Suppressor macrophage treated with lipopolysaccharide for 1 hour (primary cell): ENCODE measurements around the gene PNP.

ENCODE experiments used
- DNase-seq, 3 donors: peaks; one replicate each; pipeline ENCODE4 v3.0.0-alpha.2; 2020 to 2022

The PNP gene

GRCh38 chr14:20455355-20456300 is 13.6 kb upstream of the PNP start:
- DNase-seq: peak; percentile 76 to 85 (median 80)

DNA sequence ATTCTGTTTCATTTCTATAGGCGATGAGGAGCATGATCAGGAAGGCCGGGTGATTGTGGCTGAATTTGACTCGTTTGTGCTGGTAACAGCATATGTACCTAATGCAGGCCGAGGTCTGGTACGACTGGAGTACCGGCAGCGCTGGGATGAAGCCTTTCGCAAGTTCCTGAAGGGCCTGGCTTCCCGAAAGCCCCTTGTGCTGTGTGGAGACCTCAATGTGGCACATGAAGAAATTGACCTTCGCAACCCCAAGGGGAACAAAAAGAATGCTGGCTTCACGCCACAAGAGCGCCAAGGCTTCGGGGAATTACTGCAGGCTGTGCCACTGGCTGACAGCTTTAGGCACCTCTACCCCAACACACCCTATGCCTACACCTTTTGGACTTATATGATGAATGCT is 12.2 kb upstream of the PNP start:
- DNase-seq: peak; percentile 30 to 54 (median 54)

GRCh38 chr14:20458031-20458789 is 11.0 kb upstream of the PNP start:
- no peak for DNase-seq

GRCh38 chr14:20460458-20461224 is 8.6 kb upstream of the PNP start:
- DNase-seq: no peak

DNA sequence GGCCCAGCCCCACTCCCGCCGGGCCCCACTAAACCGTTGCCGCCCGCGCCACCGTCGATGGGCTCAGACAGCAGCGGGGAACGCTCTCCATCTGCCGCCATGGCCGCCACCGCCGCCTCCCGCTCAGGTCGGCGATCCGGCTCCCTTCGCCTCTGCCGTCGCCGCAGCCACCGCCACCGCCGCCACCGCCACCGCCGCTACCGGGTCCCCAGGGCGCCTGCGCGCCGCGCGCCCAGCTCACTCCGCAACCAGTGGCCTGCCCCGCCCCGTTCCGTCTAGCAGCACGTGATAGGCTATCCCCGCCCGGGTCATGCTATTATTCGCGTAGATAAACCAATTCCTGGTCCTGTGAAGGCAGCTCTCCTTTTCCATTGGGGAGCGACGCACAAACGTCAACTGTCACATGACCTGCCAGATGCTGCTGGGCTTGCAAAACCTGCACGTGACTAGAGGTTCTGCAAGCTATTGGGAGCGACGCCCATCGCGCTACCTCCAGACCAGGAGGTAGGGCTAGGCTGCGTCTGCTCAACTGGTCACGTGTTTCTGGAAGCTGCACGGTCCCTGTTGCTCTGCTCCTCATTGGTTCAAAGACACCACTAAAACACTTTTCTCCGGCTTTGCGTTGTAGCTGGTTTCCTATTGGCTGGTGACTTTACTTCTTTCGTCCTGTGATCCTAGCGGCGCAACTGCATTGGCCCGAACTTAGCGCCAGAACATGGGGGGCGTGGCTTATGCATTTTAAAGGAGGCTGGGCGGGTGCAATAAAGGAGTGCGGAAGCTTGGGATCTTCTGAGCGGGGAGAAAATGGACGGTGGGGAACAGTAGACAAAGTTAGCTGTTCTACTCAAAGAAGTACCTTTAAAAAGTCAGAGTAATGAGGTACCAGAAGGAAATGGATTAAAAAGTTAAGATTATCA is 7.7 kb upstream of the PNP start, which contains the start of gene PIP4P1:
TSS of gene PIP4P1 (minus strand) at position 210 of the 917 bp plus-strand sequence. CDS start at position 101, 109 bp downstream.
- peak; percentile 99 to 100 (median 99) for DNase-seq

DNA sequence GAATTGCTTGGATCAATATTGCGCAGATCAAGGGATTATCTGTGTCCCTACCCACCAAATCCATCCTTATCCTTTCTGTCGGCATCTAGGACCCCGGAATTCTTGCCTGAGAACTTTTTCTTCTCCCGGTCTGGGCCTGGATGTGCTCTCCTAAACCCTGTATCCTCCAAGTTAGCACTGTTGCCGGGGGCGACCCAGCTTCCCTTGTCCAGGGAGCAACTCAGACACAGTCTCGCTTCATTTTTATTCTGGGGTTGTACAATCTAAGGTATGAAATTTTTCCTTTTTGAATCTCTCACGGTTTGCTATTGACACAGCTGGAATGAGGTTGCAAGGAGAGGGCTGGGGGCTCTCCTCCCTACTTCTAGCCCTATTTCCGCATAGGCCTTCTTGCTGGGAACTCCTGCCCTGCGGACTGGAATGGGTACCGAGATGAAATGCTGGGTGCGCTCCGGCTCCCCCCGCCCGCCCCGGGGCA is 403 bp upstream of the PNP start:
- peak in 1 of 3 donors; percentile 33 for DNase-seq

DNA sequence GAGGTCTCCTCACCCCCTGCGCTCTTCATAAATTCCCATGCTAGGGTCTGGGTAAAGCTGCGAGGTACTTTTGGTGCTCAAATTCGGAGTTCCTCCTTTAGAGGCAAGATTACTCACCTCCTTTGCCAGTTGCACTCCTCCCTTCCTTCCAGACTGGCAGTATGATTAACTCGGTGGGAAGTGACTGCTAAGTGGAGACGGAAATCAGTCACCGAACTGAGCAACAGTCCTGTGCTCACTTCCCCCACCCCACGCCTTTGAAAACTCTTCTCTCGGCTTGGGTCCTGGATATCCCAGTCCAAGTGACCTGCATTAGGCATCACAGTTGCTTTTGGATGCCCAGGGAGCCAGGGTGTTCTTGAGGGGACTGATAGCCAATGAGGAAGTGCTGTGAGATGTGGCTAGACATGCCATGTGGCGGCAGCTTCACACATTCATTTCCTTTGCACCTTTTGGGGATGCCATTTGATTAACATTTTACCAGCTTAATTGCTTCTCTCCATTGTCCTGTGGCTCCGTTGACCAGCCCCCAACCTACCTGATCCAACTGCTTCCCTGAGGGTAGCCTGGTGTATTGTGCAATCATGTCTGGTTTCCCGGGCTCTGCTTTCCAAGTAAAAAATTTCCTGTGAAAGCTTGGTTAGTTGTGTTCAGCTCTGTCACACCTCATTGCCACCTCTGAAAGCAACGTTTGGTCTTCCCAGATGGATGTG is 840 bp downstream of the PNP start:
- DNase-seq: peak; percentile 90 to 98 (median 94)

GRCh38 chr14:20470603-20470901 is 1.3 kb downstream of the PNP start:
- no peak for DNase-seq

- peak in 2 of 3 donors; percentile 27 to 38 for DNase-seq
Observed at GRCh38 chr14:20472536-20473169, 3.4 kb downstream of the PNP start.

- no peak for DNase-seq
Observed at GRCh38 chr14:20476776-20477175, 7.6 kb downstream of the PNP start.

- peak in 2 of 3 donors; percentile 42 to 51 for DNase-seq
Observed at GRCh38 chr14:20477211-20477876, 8.1 kb downstream of the PNP start.

- no peak for DNase-seq
Observed at GRCh38 chr14:20478894-20479293, 9.7 kb downstream of the PNP start.

- no peak for DNase-seq
Observed at GRCh38 chr14:20482382-20482781, 13.2 kb downstream of the PNP start.

DNA sequence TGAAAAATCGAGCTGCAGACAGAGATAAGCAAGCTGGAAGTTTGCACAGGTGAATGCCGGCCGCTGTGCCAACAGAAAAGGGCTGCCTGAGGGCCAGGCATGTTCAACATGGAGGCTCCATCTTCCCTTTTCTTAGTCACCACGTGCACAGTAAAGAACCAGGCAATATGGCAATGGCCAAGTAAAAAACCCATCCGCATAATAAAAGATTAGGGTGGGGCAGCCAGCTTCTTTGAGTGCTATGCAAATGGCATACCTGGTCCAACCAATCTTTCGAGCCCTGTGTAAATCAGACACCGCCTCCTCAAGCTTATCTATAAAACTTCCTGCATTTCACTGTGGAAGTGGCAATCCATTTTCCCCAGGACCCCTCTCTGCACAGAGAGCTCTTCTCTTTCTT is 16.7 kb downstream of the PNP start:
- no peak for DNase-seq

DNA sequence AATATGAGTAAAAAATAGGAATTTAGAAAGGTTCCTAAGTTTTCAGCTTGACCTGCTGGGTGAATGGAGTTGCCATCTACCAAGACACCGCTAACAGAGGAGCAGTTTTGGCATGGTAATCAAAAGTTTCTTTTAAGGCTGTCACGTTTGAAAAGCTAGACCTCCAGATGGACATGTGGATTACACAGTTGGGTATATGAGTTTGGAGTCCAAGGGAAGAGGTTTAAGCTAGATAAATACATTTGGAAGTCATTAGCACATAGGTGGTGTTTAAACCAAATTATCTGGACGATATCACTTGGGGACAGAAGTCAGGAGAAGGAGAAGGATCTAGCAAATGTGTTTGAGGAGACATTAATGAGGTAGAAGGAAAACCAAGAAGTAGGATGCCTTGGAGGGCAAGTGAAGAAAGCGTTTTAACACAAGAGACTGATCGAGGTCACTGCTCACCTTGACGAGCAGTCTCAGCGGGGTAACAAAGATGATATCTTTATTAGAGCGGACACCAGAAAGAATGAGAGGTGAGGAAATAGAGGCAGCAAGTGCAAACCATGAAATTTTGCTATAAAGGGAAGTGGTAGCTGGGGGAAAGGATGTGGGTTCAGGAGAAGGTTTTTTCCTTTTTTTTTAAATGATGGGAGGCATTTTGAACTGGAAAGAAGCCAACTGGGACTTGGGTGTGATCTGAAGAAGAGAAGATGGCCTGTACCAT is 17.6 kb downstream of the PNP start:
- DNase-seq: no peak

GRCh38 chr14:20487396-20487725 is 18.2 kb downstream of the PNP start:
- no peak for DNase-seq

- DNase-seq: peak in 2 of 3 donors; percentile 14 to 21
Observed at GRCh38 chr14:20489093-20489994, 20.1 kb downstream of the PNP start.

- DNase-seq: no peak
Observed at GRCh38 chr14:20490563-20490962, 21.4 kb downstream of the PNP start.
